ENCODE measurements around the gene OSBPL7. TPM values are rescaled to one million over a fixed set of nuclear protein-coding genes. Genes with fewer than 3 reads are reported as not detected.

OSBPL7 gene
- total and polyA plus RNA-seq, 2 of the 13 experiments (the other 11 are each of a cell fraction or from before 2014, with no cell fraction given), result 4.7 to 6.6 TPM

DNA sequence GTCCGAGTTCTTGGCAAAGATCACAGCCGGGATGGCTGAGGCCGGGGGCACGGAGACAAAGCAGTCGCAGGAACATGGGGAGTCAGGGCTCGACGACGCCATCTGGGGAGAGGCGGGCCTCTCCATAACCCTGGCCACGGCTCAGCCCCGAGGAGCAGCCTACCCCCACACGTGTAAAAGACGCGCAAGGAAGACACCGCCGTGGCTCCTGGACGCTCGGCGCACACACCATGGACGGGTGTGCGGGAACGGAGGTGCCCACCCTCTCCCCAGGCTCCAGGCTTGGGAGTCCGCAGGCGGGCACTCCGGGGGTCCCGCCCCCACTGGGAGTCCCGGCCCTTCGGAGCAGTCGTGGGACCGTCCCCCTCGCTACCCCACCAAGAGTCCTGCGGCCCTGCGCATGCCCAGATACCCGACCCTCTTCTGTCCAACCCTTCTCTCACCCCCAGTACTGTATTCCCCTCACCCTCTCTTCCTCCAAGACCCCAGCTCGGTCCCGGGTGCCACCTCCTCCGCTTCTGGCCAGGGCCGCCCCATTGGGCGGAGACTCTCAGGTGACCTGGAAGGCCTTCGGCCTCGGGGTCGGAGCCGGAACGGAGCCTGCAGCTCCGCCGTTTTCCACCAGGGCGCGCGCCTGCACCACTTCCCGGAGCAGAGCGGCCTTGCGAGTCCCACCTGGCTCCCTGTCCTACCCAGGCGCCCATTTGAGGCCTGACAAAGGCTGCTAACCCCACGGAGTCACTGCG, 19.3 kb upstream of the OSBPL7 start, which contains the start of gene SCRN2 (continued):
- TF ChIP-seq ZNF17 (CRISPR knock-in tag; IDR thresholded peaks at IDR 0.05) (no peak), MLXIP (CRISPR knock-in tag; IDR thresholded peaks at IDR 0.05; ENCODE audit: borderline replicate concordance) (no peak), SNRNP70 (IDR thresholded peaks at IDR 0.05; ENCODE audit: low read depth, low read length) (no peak), SPEN (CRISPR knock-in tag; IDR thresholded peaks at IDR 0.05; ENCODE audit: low read depth) (peak; percentile 76), HNF4A (CRISPR knock-in tag; IDR thresholded peaks at IDR 0.05) (peak; percentile 52; the same call in 1 of the 2 replicates), MTA3 (CRISPR knock-in tag; IDR thresholded peaks at IDR 0.05) (no peak), TBX2 (CRISPR knock-in tag; IDR thresholded peaks at IDR 0.05; ENCODE audit: borderline replicate concordance) (peak; percentile 78), PRMT3 (CRISPR knock-in tag; IDR thresholded peaks at IDR 0.05; ENCODE audit: borderline replicate concordance, low read depth) (peak; percentile 61; the same call in 1 of the 2 replicates), MXD3 (CRISPR knock-in tag; IDR thresholded peaks at IDR 0.05) (peak; percentile 34; the same call in 1 of the 2 replicates), ZSCAN30 (CRISPR knock-in tag; IDR thresholded peaks at IDR 0.05) (no peak), ZNF451 (CRISPR knock-in tag; IDR thresholded peaks at IDR 0.05) (peak; percentile 63; the same call in 1 of the 2 replicates), HMGA1 (CRISPR knock-in tag; conservative IDR thresholded peaks at IDR 0.05) (no peak), ZNF318 (CRISPR knock-in tag; IDR thresholded peaks at IDR 0.05) (no peak)
- TF ChIP-seq, protein P1, sequence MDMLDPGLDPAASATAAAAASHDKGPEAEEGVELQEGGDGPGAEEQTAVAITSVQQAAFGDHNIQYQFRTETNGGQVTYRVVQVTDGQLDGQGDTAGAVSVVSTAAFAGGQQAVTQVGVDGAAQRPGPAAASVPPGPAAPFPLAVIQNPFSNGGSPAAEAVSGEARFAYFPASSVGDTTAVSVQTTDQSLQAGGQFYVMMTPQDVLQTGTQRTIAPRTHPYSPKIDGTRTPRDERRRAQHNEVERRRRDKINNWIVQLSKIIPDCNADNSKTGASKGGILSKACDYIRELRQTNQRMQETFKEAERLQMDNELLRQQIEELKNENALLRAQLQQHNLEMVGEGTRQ (IDR thresholded peaks at IDR 0.05; ENCODE audit: low read depth, low read length), result peak; percentile 55
- TF ChIP-seq, protein P1 (CRISPR knock-in tag; IDR thresholded peaks at IDR 0.05; ENCODE audit: borderline replicate concordance), result no peak; the same call in none of the 2 replicates

Measured in HepG2 (cell line).